ENCODE measurements around the gene WNT9A. TPM values are rescaled to one million over a fixed set of nuclear protein-coding genes. Genes with fewer than 3 reads are reported as not detected.

WNT9A gene
- total RNA-seq, 1 donor from 2014 or later, result 2.1 TPM

- peak overlapping the region in 1 of 3 donors; percentile 80 for H3K9ac ChIP-seq (ENCODE audit: low read depth in 1 of 3, low read length in 3 of 3)
- no peaks in the 10 kb centered on the region for H3K9me3 ChIP-seq (ENCODE audit: control insufficient read depth in 3 of 3, low read length in 3 of 3)
- no peaks in the 10 kb centered on the region for H3K27me3 ChIP-seq (ENCODE audit: control insufficient read depth in 3 of 3, insufficient read depth in 3 of 3, low read length in 3 of 3)
- H3K36me3 ChIP-seq (ENCODE audit: control insufficient read depth in 3 of 3, insufficient read depth in 3 of 3, low read length in 3 of 3), result peaks cover 0 to 3% (median 0%) of the 10 kb centered on the region in 3 donors
- H3K4me3 ChIP-seq (ENCODE audit: low read length in 3 of 3), result no peak overlapping the region
- H3K27ac ChIP-seq (ENCODE audit: low read depth, low read length), result no peak overlapping the region
- H3K4me1 ChIP-seq (ENCODE audit: control insufficient read depth in 3 of 3, insufficient read depth in 3 of 3, low read length in 3 of 3), result peaks cover 59 to 90% (median 81%) of the 10 kb centered on the region in 3 donors
Measured at GRCh38 chr1:227941509-227942020, 6.2 kb downstream of the WNT9A start.

- H3K36me3 ChIP-seq (ENCODE audit: control insufficient read depth in 3 of 3, insufficient read depth in 3 of 3, low read length in 3 of 3), result peaks cover 0 to 3% (median 0%) of the 10 kb centered on the region in 3 donors
- H3K27me3 ChIP-seq (ENCODE audit: control insufficient read depth in 3 of 3, insufficient read depth in 3 of 3, low read length in 3 of 3), result no peaks in the 10 kb centered on the region
- no peak overlapping the region for H3K9ac ChIP-seq (ENCODE audit: low read depth in 1 of 3, low read length in 3 of 3)
- H3K4me3 ChIP-seq (ENCODE audit: low read length in 3 of 3), result peak overlapping the region in 2 of 3 donors; percentile 40 to 41
- peak overlapping the region; percentile 30 for H3K27ac ChIP-seq (ENCODE audit: low read depth, low read length)
- H3K9me3 ChIP-seq (ENCODE audit: control insufficient read depth in 3 of 3, low read length in 3 of 3), result no peaks in the 10 kb centered on the region
- peaks cover 52 to 84% (median 74%) of the 10 kb centered on the region in 3 donors for H3K4me1 ChIP-seq (ENCODE audit: control insufficient read depth in 3 of 3, insufficient read depth in 3 of 3, low read length in 3 of 3)
Measured at GRCh38 chr1:227940791-227941241, 6.9 kb downstream of the WNT9A start.

GRCh38 chr1:227939791-227940771, 7.7 kb downstream of the WNT9A start:
- no peak overlapping the region for H3K9ac ChIP-seq (ENCODE audit: low read depth in 1 of 3, low read length in 3 of 3)
- H3K4me3 ChIP-seq (ENCODE audit: low read length in 3 of 3), result no peak overlapping the region
- H3K36me3 ChIP-seq (ENCODE audit: control insufficient read depth in 3 of 3, insufficient read depth in 3 of 3, low read length in 3 of 3), result peaks cover 0 to 3% (median 0%) of the 10 kb centered on the region in 3 donors
- no peak overlapping the region for H3K27ac ChIP-seq (ENCODE audit: low read depth, low read length)
- no peaks in the 10 kb centered on the region for H3K27me3 ChIP-seq (ENCODE audit: control insufficient read depth in 3 of 3, insufficient read depth in 3 of 3, low read length in 3 of 3)
- no peaks in the 10 kb centered on the region for H3K9me3 ChIP-seq (ENCODE audit: control insufficient read depth in 3 of 3, low read length in 3 of 3)
- H3K4me1 ChIP-seq (ENCODE audit: control insufficient read depth in 3 of 3, insufficient read depth in 3 of 3, low read length in 3 of 3), result peaks cover 45 to 83% (median 71%) of the 10 kb centered on the region in 3 donors

- H3K4me1 ChIP-seq (ENCODE audit: control insufficient read depth in 3 of 3, insufficient read depth in 3 of 3, low read length in 3 of 3), result peaks cover 40 to 80% (median 68%) of the 10 kb centered on the region in 3 donors
Measured at GRCh38 chr1:227938911-227939790, 8.6 kb downstream of the WNT9A start.

GRCh38 chr1:227938276-227938675, 9.5 kb downstream of the WNT9A start:
- no peaks in the 10 kb centered on the region for H3K27me3 ChIP-seq (ENCODE audit: control insufficient read depth in 3 of 3, insufficient read depth in 3 of 3, low read length in 3 of 3)
- peak overlapping the region in 1 of 3 donors; percentile 11 for H3K9ac ChIP-seq (ENCODE audit: low read depth in 1 of 3, low read length in 3 of 3)
- H3K27ac ChIP-seq (ENCODE audit: low read depth, low read length), result no peak overlapping the region
- H3K9me3 ChIP-seq (ENCODE audit: control insufficient read depth in 3 of 3, low read length in 3 of 3), result no peaks in the 10 kb centered on the region
- H3K4me3 ChIP-seq (ENCODE audit: low read length in 3 of 3), result no peak overlapping the region
- H3K4me1 ChIP-seq (ENCODE audit: control insufficient read depth in 3 of 3, insufficient read depth in 3 of 3, low read length in 3 of 3), result peaks cover 34 to 80% (median 66%) of the 10 kb centered on the region in 3 donors
- peaks cover 0 to 3% (median 0%) of the 10 kb centered on the region in 3 donors for H3K36me3 ChIP-seq (ENCODE audit: control insufficient read depth in 3 of 3, insufficient read depth in 3 of 3, low read length in 3 of 3)

More at GRCh38 chr1:227938911-227939790, 8.6 kb downstream of the WNT9A start:
- Histone ChIP-seq H3K27ac (ENCODE audit: low read depth, low read length) (no peak overlapping the region), H3K27me3 (ENCODE audit: control insufficient read depth in 3 of 3, insufficient read depth in 3 of 3, low read length in 3 of 3) (no peaks in the 10 kb centered on the region), H3K9me3 (ENCODE audit: control insufficient read depth in 3 of 3, low read length in 3 of 3) (no peaks in the 10 kb centered on the region), H3K9ac (ENCODE audit: low read depth in 1 of 3, low read length in 3 of 3) (peak overlapping the region in 1 of 3 donors; percentile 11), H3K4me3 (ENCODE audit: low read length in 3 of 3) (no peak overlapping the region), H3K36me3 (ENCODE audit: control insufficient read depth in 3 of 3, insufficient read depth in 3 of 3, low read length in 3 of 3) (peaks cover 0 to 3% (median 0%) of the 10 kb centered on the region in 3 donors)

- Histone ChIP-seq H3K4me1 (ENCODE audit: control insufficient read depth in 3 of 3, insufficient read depth in 3 of 3, low read length in 3 of 3) (peaks cover 29 to 76% (median 61%) of the 10 kb centered on the region in 3 donors), H3K27ac (ENCODE audit: low read depth, low read length) (no peak overlapping the region)
Measured at GRCh38 chr1:227937838-227938145, 9.9 kb downstream of the WNT9A start.

GRCh38 chr1:227937031-227937837, 10.5 kb downstream of the WNT9A start:
- H3K4me3 ChIP-seq (ENCODE audit: low read length in 3 of 3), result no peak overlapping the region
- H3K27ac ChIP-seq (ENCODE audit: low read depth, low read length), result no peak overlapping the region
- no peaks in the 10 kb centered on the region for H3K27me3 ChIP-seq (ENCODE audit: control insufficient read depth in 3 of 3, insufficient read depth in 3 of 3, low read length in 3 of 3)
- peaks cover 0 to 4% (median 3%) of the 10 kb centered on the region in 3 donors for H3K36me3 ChIP-seq (ENCODE audit: control insufficient read depth in 3 of 3, insufficient read depth in 3 of 3, low read length in 3 of 3)
- H3K9ac ChIP-seq (ENCODE audit: low read depth in 1 of 3, low read length in 3 of 3), result peak overlapping the region in 1 of 3 donors; percentile 40
- H3K4me1 ChIP-seq (ENCODE audit: control insufficient read depth in 3 of 3, insufficient read depth in 3 of 3, low read length in 3 of 3), result peaks cover 24 to 70% (median 55%) of the 10 kb centered on the region in 3 donors
- no peaks in the 10 kb centered on the region for H3K9me3 ChIP-seq (ENCODE audit: control insufficient read depth in 3 of 3, low read length in 3 of 3)

More at GRCh38 chr1:227937838-227938145, 9.9 kb downstream of the WNT9A start:
- Histone ChIP-seq H3K36me3 (ENCODE audit: control insufficient read depth in 3 of 3, insufficient read depth in 3 of 3, low read length in 3 of 3) (peaks cover 0 to 3% (median 2%) of the 10 kb centered on the region in 3 donors), H3K4me3 (ENCODE audit: low read length in 3 of 3) (no peak overlapping the region), H3K9ac (ENCODE audit: low read depth in 1 of 3, low read length in 3 of 3) (no peak overlapping the region), H3K27me3 (ENCODE audit: control insufficient read depth in 3 of 3, insufficient read depth in 3 of 3, low read length in 3 of 3) (no peaks in the 10 kb centered on the region), H3K9me3 (ENCODE audit: control insufficient read depth in 3 of 3, low read length in 3 of 3) (no peaks in the 10 kb centered on the region)

- Histone ChIP-seq H3K4me3 (ENCODE audit: low read length in 3 of 3) (no peak overlapping the region), H3K9ac (ENCODE audit: low read depth in 1 of 3, low read length in 3 of 3) (no peak overlapping the region), H3K36me3 (ENCODE audit: control insufficient read depth in 3 of 3, insufficient read depth in 3 of 3, low read length in 3 of 3) (peaks cover 0 to 4% (median 3%) of the 10 kb centered on the region in 3 donors), H3K27me3 (ENCODE audit: control insufficient read depth in 3 of 3, insufficient read depth in 3 of 3, low read length in 3 of 3) (no peaks in the 10 kb centered on the region), H3K27ac (ENCODE audit: low read depth, low read length) (peak overlapping the region; percentile 86), H3K9me3 (ENCODE audit: control insufficient read depth in 3 of 3, low read length in 3 of 3) (no peaks in the 10 kb centered on the region), H3K4me1 (ENCODE audit: control insufficient read depth in 3 of 3, insufficient read depth in 3 of 3, low read length in 3 of 3) (peaks cover 13 to 56% (median 42%) of the 10 kb centered on the region in 3 donors)
Measured at GRCh38 chr1:227935826-227936225, 11.9 kb downstream of the WNT9A start.
